K562 (cell line): ENCODE data around the gene SGIP1.

Experiments
- ADNP ChIP-seq: fragments of 200-800 bp; sonication (Bioruptor generic); IDR thresholded peaks from 2 replicates; pipeline ENCODE4 v1.6.1; 2016; ENCODE audit warnings: missing genetic modification characterization, missing compliant biosample characterization
- CREB1 ChIP-seq, 2 experiments: sonication (generic) in 1 of 2; formaldehyde crosslinking in 1 of 2; IDR thresholded peaks; 2 replicates each; pipeline versions ENCODE4 v1.6.1 to v1.8.0; 2012 to 2022; ENCODE audit warnings: inconsistent platforms in 1 of 2, mild to moderate bottlenecking in 1 of 2, missing genetic modification reagents in 1 of 2, moderate library complexity in 1 of 2
- FOXK1 ChIP-seq: sonication (generic); formaldehyde crosslinking; IDR thresholded peaks from 2 replicates; pipeline ENCODE4 v1.8.0; 2022; ENCODE audit warnings: missing genetic modification reagents, mild to moderate bottlenecking, borderline replicate concordance
- POLR2A ChIP-seq: fragments of 450-650 bp; conservative IDR thresholded peaks from 2 replicates; pipeline ENCODE4 v1.6.1; 2016
- SMAD4 ChIP-seq: fragments of 250-450 bp; sonication (Bioruptor Pico); conservative IDR thresholded peaks from 2 replicates; pipeline ENCODE4 v1.8.0; 2021; ENCODE audit warnings: inconsistent platforms, mild to moderate bottlenecking, moderate library complexity
- SP1 ChIP-seq: sonication (generic); formaldehyde crosslinking; IDR thresholded peaks from 2 replicates; pipeline ENCODE4 v1.8.1; 2022; ENCODE audit warnings: mild to moderate bottlenecking, missing genetic modification reagents
- SP2 ChIP-seq: IDR thresholded peaks from 2 replicates; pipeline ENCODE4 v1.6.1; 2011; ENCODE audit warnings: mild to moderate bottlenecking, low read depth, low read length, moderate library complexity; ENCODE audit not compliant: poor library complexity, severe bottlenecking; ENCODE audit errors: extremely low read depth
- ZNF263 ChIP-seq: sonication (generic); formaldehyde crosslinking; IDR thresholded peaks from 2 replicates; pipeline ENCODE4 v1.8.0; 2022; ENCODE audit warnings: mild to moderate bottlenecking, missing genetic modification reagents, borderline replicate concordance
- ZNF707 ChIP-seq: fragments of 250-450 bp; sonication (Bioruptor Pico); conservative IDR thresholded peaks from 2 replicates; pipeline ENCODE4 v1.8.0; 2022; ENCODE audit warnings: inconsistent platforms, mild to moderate bottlenecking, moderate library complexity
- ZNF830 ChIP-seq: fragments of 250-450 bp; sonication (Bioruptor Pico); IDR thresholded peaks from 2 replicates; pipeline ENCODE4 v1.5.0; 2021; ENCODE audit warnings: mild to moderate bottlenecking
- TF ChIP-seq, protein P1 (sequence below), 3 experiments: IDR thresholded peaks in 2 of 3; conservative IDR thresholded peaks in 1 of 3; 2 replicates each; pipeline ENCODE4 v1.5.1; 2011 to 2012; ENCODE audit warnings: low read length in 3 of 3, mild to moderate bottlenecking in 3 of 3, control low read depth in 2 of 3, improper control_type of control experiment in 1 of 3, inconsistent platforms in 1 of 3, low read depth in 1 of 3, mixed read lengths in 1 of 3, moderate library complexity in 1 of 3; ENCODE audit not compliant: insufficient read depth in 2 of 3
- TF ChIP-seq, protein P2 (sequence below): sonication (generic); formaldehyde crosslinking; IDR thresholded peaks from 2 replicates; pipeline ENCODE4 v1.8.0; 2022; ENCODE audit warnings: missing genetic modification reagents, mild to moderate bottlenecking, moderate library complexity, borderline replicate concordance

DNA sequence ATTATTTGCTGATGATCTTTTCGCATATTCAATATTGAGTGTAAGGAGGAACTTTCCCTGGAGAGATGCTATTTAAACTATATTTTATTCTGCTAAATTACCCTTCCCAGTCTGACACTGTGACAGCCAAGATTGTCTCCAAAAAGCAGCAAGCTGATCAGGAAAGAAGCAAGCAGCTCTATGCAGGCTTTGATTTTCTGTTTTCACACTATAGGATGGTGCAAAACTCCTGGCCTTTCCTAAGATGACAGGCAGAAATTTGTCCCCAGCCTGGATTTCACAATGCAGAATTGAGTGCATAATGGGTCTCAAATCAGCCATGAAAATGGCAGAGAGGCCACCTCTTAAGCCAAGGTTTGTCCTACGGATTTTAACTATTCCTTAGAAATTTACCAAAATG is 1.1 kb downstream of the SGIP1 start:
- TF ChIP-seq, protein P1, sequence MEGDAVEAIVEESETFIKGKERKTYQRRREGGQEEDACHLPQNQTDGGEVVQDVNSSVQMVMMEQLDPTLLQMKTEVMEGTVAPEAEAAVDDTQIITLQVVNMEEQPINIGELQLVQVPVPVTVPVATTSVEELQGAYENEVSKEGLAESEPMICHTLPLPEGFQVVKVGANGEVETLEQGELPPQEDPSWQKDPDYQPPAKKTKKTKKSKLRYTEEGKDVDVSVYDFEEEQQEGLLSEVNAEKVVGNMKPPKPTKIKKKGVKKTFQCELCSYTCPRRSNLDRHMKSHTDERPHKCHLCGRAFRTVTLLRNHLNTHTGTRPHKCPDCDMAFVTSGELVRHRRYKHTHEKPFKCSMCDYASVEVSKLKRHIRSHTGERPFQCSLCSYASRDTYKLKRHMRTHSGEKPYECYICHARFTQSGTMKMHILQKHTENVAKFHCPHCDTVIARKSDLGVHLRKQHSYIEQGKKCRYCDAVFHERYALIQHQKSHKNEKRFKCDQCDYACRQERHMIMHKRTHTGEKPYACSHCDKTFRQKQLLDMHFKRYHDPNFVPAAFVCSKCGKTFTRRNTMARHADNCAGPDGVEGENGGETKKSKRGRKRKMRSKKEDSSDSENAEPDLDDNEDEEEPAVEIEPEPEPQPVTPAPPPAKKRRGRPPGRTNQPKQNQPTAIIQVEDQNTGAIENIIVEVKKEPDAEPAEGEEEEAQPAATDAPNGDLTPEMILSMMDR (IDR thresholded peaks at IDR 0.05 in 2 of 3, conservative IDR thresholded peaks at IDR 0.05 in 1 of 3; ENCODE audit: insufficient read depth in 2 of 3, low read depth in 1 of 3, low read length in 3 of 3), result no peak
- TF ChIP-seq ZNF263 (no peak), SP1 (CRISPR knock-in tag) (no peak), SMAD4 (CRISPR knock-in tag) (no peak), CREB1 (IDR thresholded peaks at IDR 0.05) (no peak), CREB1 (CRISPR knock-in tag; IDR thresholded peaks at IDR 0.05) (no peak), ZNF830 (CRISPR knock-in tag) (no peak), POLR2A (no peak), SP2 (no peak), ZNF707 (CRISPR knock-in tag) (no peak), FOXK1 (CRISPR knock-in tag) (no peak), ADNP (tag) (no peak)
- TF ChIP-seq, protein P2, sequence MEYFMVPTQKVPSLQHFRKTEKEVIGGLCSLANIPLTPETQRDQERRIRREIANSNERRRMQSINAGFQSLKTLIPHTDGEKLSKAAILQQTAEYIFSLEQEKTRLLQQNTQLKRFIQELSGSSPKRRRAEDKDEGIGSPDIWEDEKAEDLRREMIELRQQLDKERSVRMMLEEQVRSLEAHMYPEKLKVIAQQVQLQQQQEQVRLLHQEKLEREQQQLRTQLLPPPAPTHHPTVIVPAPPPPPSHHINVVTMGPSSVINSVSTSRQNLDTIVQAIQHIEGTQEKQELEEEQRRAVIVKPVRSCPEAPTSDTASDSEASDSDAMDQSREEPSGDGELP, result no peak
